ENCODE data around the gene GABBR2. TPM values are rescaled to one million over a fixed set of nuclear protein-coding genes. Genes with fewer than 3 reads are reported as not detected.

GABBR2 gene
- total and polyA plus RNA-seq, 9 of the 15 experiments (the other 6 are each of a cell fraction or from before 2014, with no cell fraction given) = 0.15 to 1.9 (median 0.32) TPM

- H3K36me3 ChIP-seq (ENCODE audit: control insufficient read depth, insufficient read depth, low read length) = no peaks in the 10 kb centered on the region
These were observed 377.9 kb downstream of the GABBR2 start for GRCh38 chr9:98330831-98331230.

More at GRCh38 chr9:98330831-98331230, 377.9 kb downstream of the GABBR2 start:
- Histone ChIP-seq H3K4me2 (ENCODE audit: insufficient read depth, low read length) (no peak overlapping the region), H3K79me2 (ENCODE audit: control insufficient read depth, insufficient read depth, low read length) (no peaks in the 10 kb centered on the region), H3K27me3 (ENCODE audit: control insufficient read depth in 2 of 2, insufficient read depth in 2 of 2, low read length in 2 of 2) (no peaks in the 10 kb centered on the region), H3K4me3 (no peak overlapping the region), H3K9me3 (replicated peaks; ENCODE audit: control insufficient read depth, insufficient read depth, low read depth, low read length) (no peaks in the 10 kb centered on the region), H3K9ac (ENCODE audit: insufficient read depth in 1 of 2, low read depth in 2 of 2, low read length in 2 of 2) (no peak overlapping the region), H2AFZ (ENCODE audit: low read depth, low read length) (no peak overlapping the region; the same call in none of the 2 replicates), H3K4me1 (replicated peaks in 1 of 2; ENCODE audit: control insufficient read depth in 2 of 2, insufficient read depth in 2 of 2, low read length in 2 of 2) (peaks cover 23 to 54% of the 10 kb centered on the region in 2 experiments), H4K20me1 (replicated peaks; ENCODE audit: control insufficient read depth, insufficient read depth, low read length) (no peaks in the 10 kb centered on the region), H3K9me1 (ENCODE audit: control insufficient read depth, insufficient read depth, low read length) (no peaks in the 10 kb centered on the region), H3K27ac (ENCODE audit: extremely low read depth, low read depth, low read length) (no peak overlapping the region)
- TF ChIP-seq CHAMP1 (IDR thresholded peaks at IDR 0.05) (no peak), RREB1 (CRISPR knock-in tag; IDR thresholded peaks at IDR 0.05) (no peak), ESRRA (IDR thresholded peaks at IDR 0.05; ENCODE audit: borderline replicate concordance, low read depth) (no peak), SMAD4 (CRISPR knock-in tag; conservative IDR thresholded peaks at IDR 0.05) (no peak), CREB5 (CRISPR knock-in tag; IDR thresholded peaks at IDR 0.05) (no peak), NR0B1 (IDR thresholded peaks at IDR 0.05; ENCODE audit: partially characterized antibody) (no peak), FOXM1 (IDR thresholded peaks at IDR 0.05; ENCODE audit: low read depth) (no peak), FOXM1 (CRISPR knock-in tag; IDR thresholded peaks at IDR 0.05; ENCODE audit: low read depth) (no peak)
- FAIRE-seq (no peak), ATAC-seq (no peak), DNase-seq (ENCODE audit: extremely low read depth in 1 of 4, low spot score in 3 of 4) (no peak)
- 53% methylated on average over 6 of the region's 6 CpGs for WGBS (ENCODE audit: insufficient coverage, low coverage, missing lambda C conversion rate)
- intact Hi-C loops (cut with micrococcal nuclease) (no loop called here), in situ Hi-C loops (cut with MboI) (no loop called here)
- no TSS peak for BruUV-seq (replicated peaks)
- ChIA-PET POLR2A (interaction anchor here (2.0 kb wide), 1 partner anchor 10 kb away, joined by 6 read pairs; no protein-coding TSS in a partner anchor), CTCF (ENCODE audit: low intra/inter-chr PET ratio) (no interaction called here)

Measured in K562 (cell line).